ENCODE measurements around the gene COL27A1.
"Not testable (repeated sequence)": the region's sequence is repeated elsewhere in the genome, so short reads cannot be mapped to it uniquely, and the experiment has no call there.

The COL27A1 gene

DNA sequence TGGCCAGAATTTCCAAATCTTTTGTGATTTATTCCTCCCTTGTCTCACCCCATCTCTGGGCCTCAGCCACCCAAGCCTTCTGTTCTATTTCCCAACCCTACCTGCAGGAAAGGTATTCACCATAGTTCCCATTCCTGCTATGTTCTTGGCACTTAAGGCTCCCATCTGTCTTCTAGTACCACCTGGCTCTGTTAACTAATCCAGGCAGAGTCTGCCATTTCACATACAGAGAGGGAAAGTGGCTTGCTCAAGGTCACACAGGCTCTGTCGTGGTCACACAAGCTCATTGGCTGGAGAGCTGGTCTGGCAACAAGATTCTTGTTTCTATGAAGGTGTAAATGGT, 35.2 kb downstream of the COL27A1 start:
- TF ChIP-seq EZH2 (IDR thresholded peaks at IDR 0.05; ENCODE audit: borderline replicate concordance, low read depth, low read length, severe bottlenecking) = no peak
- TF ChIP-seq, protein P1, sequence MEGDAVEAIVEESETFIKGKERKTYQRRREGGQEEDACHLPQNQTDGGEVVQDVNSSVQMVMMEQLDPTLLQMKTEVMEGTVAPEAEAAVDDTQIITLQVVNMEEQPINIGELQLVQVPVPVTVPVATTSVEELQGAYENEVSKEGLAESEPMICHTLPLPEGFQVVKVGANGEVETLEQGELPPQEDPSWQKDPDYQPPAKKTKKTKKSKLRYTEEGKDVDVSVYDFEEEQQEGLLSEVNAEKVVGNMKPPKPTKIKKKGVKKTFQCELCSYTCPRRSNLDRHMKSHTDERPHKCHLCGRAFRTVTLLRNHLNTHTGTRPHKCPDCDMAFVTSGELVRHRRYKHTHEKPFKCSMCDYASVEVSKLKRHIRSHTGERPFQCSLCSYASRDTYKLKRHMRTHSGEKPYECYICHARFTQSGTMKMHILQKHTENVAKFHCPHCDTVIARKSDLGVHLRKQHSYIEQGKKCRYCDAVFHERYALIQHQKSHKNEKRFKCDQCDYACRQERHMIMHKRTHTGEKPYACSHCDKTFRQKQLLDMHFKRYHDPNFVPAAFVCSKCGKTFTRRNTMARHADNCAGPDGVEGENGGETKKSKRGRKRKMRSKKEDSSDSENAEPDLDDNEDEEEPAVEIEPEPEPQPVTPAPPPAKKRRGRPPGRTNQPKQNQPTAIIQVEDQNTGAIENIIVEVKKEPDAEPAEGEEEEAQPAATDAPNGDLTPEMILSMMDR (IDR thresholded peaks at IDR 0.05; ENCODE audit: borderline replicate concordance, extremely low read depth, low read length, poor library complexity, severe bottlenecking) = no peak
- no peaks in the 10 kb centered on the region for H3K36me3 ChIP-seq (ENCODE audit: insufficient read depth, low read length)
- ATAC-seq (ENCODE audit: insufficient read depth, low read depth) = no peak
- H4K20me1 ChIP-seq (ENCODE audit: insufficient read depth, low read length) = no peaks in the 10 kb centered on the region
- no peaks in the 10 kb centered on the region for H3K27me3 ChIP-seq (ENCODE audit: insufficient read depth, low read length, poor library complexity)
- no peak overlapping the region for H3K4me3 ChIP-seq (ENCODE audit: low read depth in 1 of 2, low read length in 2 of 2)
- no peaks in the 10 kb centered on the region for H3K9me3 ChIP-seq (ENCODE audit: insufficient read depth, low read length, severe bottlenecking)
- H3K79me2 ChIP-seq (ENCODE audit: insufficient read depth, low read length) = no peaks in the 10 kb centered on the region
- H2AFZ ChIP-seq (ENCODE audit: low read depth, low read length) = no peak overlapping the region
- DNase-seq = no peak
- H3K4me2 ChIP-seq (ENCODE audit: insufficient read depth, low read length) = no peak overlapping the region
- no peak overlapping the region for H3K9ac ChIP-seq (ENCODE audit: low read depth, low read length)
- H3K27ac ChIP-seq (ENCODE audit: low read length) = no peak overlapping the region
- H3K4me1 ChIP-seq (ENCODE audit: insufficient read depth, low read length) = no peaks in the 10 kb centered on the region

DNA sequence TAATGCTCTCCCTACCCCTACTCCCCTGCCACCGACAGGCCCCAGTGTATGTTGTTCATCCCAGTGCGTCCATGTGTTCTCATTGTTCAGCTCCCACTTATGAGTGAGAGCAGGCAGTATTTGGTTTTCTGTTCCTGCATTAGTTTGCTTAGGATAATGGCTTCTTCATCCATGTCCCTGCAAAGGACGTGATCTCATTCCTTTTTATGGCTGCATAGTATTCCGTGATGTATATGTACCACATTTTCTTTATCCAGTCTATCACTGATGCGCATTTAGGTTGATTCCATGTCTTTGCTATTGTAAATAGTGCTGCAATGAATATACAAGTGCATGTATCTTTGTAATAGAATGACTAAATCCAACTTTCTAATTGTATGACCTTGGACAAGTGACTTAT, 36.1 kb downstream of the COL27A1 start:
- H4K20me1 ChIP-seq (ENCODE audit: insufficient read depth, low read length); H3K4me2 ChIP-seq (ENCODE audit: insufficient read depth, low read length); H3K27ac ChIP-seq (ENCODE audit: low read length); H3K4me1 ChIP-seq (ENCODE audit: insufficient read depth, low read length); H3K36me3 ChIP-seq (ENCODE audit: insufficient read depth, low read length); DNase-seq; H2AFZ ChIP-seq (ENCODE audit: low read depth, low read length); H3K9ac ChIP-seq (ENCODE audit: low read depth, low read length); H3K79me2 ChIP-seq (ENCODE audit: insufficient read depth, low read length); H3K27me3 ChIP-seq (ENCODE audit: insufficient read depth, low read length, poor library complexity); H3K4me3 ChIP-seq (ENCODE audit: low read depth in 1 of 2, low read length in 2 of 2); ATAC-seq (ENCODE audit: insufficient read depth, low read depth); H3K9me3 ChIP-seq (ENCODE audit: insufficient read depth, low read length, severe bottlenecking): not testable (repeated sequence)

DNA sequence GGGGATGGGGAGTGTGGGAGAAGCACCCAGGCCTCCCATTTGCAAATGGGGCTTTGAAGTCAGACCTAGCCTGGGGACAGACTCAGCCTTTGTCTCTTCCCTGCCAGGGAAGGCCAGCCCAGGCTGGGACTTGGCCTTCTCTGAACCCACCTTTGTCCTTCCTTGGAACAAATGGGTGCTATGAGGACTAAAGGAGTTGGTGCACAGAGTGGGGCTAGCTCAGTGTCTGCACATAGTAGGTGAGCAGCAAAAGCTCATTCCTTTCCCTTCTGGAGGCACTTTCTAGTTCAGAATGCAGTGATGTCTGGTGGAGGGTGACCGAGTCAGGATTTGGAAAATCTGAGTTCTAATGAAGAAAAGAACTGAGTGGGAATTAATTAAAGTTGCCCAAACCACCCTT, 37.2 kb downstream of the COL27A1 start:
- DNase-seq (no peak), ATAC-seq (ENCODE audit: insufficient read depth, low read depth) (no peak)
- no peak overlapping the region for H3K4me3 ChIP-seq (ENCODE audit: low read depth in 1 of 2, low read length in 2 of 2)
- no peaks in the 10 kb centered on the region for H3K9me3 ChIP-seq (ENCODE audit: insufficient read depth, low read length, severe bottlenecking)
- H3K4me2 ChIP-seq (ENCODE audit: insufficient read depth, low read length) = no peak overlapping the region
- no peaks in the 10 kb centered on the region for H3K36me3 ChIP-seq (ENCODE audit: insufficient read depth, low read length)
- no peak overlapping the region for H2AFZ ChIP-seq (ENCODE audit: low read depth, low read length)
- H3K9ac ChIP-seq (ENCODE audit: low read depth, low read length) = no peak overlapping the region
- no peaks in the 10 kb centered on the region for H4K20me1 ChIP-seq (ENCODE audit: insufficient read depth, low read length)
- no peak overlapping the region for H3K27ac ChIP-seq (ENCODE audit: low read length)
- no peaks in the 10 kb centered on the region for H3K79me2 ChIP-seq (ENCODE audit: insufficient read depth, low read length)
- H3K27me3 ChIP-seq (ENCODE audit: insufficient read depth, low read length, poor library complexity) = no peaks in the 10 kb centered on the region
- TF ChIP-seq EZH2 (IDR thresholded peaks at IDR 0.05; ENCODE audit: borderline replicate concordance, low read depth, low read length, severe bottlenecking) = no peak
- TF ChIP-seq, protein P1 (IDR thresholded peaks at IDR 0.05; ENCODE audit: borderline replicate concordance, extremely low read depth, low read length, poor library complexity, severe bottlenecking) = no peak
- H3K4me1 ChIP-seq (ENCODE audit: insufficient read depth, low read length) = no peaks in the 10 kb centered on the region

DNA sequence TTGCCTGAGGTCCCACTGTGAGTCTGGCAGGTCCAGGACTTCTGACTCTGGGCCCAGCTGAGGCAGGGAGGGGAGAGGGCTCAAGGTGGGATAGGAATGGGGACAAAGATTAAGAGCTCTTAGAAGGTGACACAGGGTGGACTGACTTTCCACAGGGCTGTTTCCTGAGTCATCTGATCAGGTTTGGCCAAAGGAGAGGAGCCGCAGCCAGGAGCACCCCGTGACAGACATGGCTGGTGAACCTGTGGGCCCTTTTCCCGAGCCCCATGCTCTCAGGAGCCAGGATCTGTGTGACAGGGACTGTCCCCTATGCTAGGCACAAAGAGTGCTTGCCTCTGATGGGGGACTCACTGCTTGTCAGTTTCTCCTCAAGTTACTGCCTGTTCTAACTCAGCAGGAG, 37.8 kb downstream of the COL27A1 start:
- Histone ChIP-seq H3K27me3 (ENCODE audit: insufficient read depth, low read length, poor library complexity) (no peaks in the 10 kb centered on the region), H3K9ac (ENCODE audit: low read depth, low read length) (no peak overlapping the region), H3K9me3 (ENCODE audit: insufficient read depth, low read length, severe bottlenecking) (no peaks in the 10 kb centered on the region), H3K4me1 (ENCODE audit: insufficient read depth, low read length) (no peaks in the 10 kb centered on the region), H3K27ac (ENCODE audit: low read length) (no peak overlapping the region), H4K20me1 (ENCODE audit: insufficient read depth, low read length) (no peaks in the 10 kb centered on the region), H3K4me3 (ENCODE audit: low read depth in 1 of 2, low read length in 2 of 2) (no peak overlapping the region), H3K4me2 (ENCODE audit: insufficient read depth, low read length) (no peak overlapping the region), H2AFZ (ENCODE audit: low read depth, low read length) (no peak overlapping the region), H3K79me2 (ENCODE audit: insufficient read depth, low read length) (no peaks in the 10 kb centered on the region), H3K36me3 (ENCODE audit: insufficient read depth, low read length) (no peaks in the 10 kb centered on the region)
- no peak for TF ChIP-seq EZH2 (IDR thresholded peaks at IDR 0.05; ENCODE audit: borderline replicate concordance, low read depth, low read length, severe bottlenecking)
- TF ChIP-seq, protein P1 (IDR thresholded peaks at IDR 0.05; ENCODE audit: borderline replicate concordance, extremely low read depth, low read length, poor library complexity, severe bottlenecking) = no peak
- no peak for ATAC-seq (ENCODE audit: insufficient read depth, low read depth)
- DNase-seq = no peak
